T47D (cell line): ENCODE data around the gene ADGRA1.
A peak's percentile ranks its signal among the peaks of the same experiment; 100 is the strongest.
"Not testable (repeated sequence)": the region's sequence is repeated elsewhere in the genome, so short reads cannot be mapped to it uniquely, and the experiment has no call there.

Experiments
- DNase-seq, 2 experiments: peaks; one replicate each; pipeline versions ENCODE4 v3.0.0 to v3.0.0-alpha.2; 2011 to 2012; ENCODE audit warnings: low read depth in 1 of 2, low spot score in 1 of 2
- JUND ChIP-seq: IDR thresholded peaks from 2 replicates; pipeline ENCODE4 v1.6.1; 2012; ENCODE audit warnings: low read depth
- in situ Hi-C: cut with HindIII; loops from 2 replicates; pipeline ENCODE4 v1.10.0; 2016; ENCODE audit warnings: low sequenced_read_pairs, low pct_unique_long_range_greater_than_20kb

The ADGRA1 gene

DNA sequence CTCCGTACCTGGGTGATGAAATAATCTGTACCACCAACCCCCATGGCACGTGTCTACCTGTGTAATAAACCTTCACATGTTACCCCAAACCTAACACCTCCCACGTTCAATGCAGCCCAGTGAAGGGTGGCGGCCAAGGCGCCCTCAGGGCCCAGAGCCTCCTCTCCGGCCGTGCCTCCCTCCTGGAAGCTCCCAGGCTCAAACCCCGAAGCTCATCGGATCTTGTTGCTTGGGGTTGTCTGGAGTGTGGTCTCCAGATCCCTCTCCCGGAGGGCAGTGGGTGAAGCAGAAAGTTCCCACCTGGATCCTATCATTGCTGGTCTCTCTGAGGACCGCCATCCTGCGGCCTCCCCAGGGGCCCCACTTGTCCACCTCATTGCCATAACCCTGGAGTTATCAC, 62.9 kb downstream of the ADGRA1 start:
- TF ChIP-seq JUND, result no peak
- DNase-seq, result no peak
- in situ Hi-C loops, result no loop called here

DNA sequence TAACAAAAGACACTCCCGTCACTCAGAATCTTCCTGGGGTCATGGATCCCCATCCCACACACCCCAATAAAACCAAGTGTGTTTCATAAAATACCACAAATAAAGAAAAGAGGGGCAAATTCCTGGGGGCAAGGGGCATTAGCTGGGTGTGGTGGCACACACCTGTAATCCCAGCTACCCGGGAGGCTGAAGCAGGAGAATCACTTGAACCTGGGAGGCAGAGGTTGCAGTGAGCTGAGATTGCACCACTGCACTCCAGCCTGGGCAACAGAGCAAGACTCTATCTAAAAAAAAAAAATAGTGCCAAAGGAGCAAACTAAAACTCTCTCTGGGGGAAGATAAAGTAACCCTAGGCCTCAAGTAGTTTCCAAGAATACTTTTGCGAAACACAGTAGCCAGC, 63.3 kb downstream of the ADGRA1 start:
- DNase-seq, in situ Hi-C loops: not testable (repeated sequence)

DNA sequence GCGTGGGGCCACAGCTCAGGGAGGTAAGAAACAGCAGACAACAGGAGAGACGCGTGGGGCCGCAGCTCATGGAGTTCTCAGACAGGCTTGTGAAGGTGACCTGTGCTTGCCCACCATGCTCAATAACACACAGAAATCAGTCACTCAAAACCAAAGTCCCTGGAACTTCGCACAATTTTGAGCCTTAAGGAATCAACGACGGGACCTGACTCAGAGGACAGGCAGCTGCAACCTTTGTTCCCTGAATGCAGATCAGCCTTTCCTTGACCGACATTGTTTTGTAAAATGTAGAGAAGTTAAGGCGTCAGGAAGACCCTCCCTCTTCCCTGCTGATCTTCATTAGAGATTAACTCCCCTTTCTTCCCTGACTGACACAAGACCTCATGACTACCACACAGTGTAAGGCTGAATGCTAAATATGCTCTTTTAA, 63.8 kb downstream of the ADGRA1 start:
- TF ChIP-seq JUND, result no peak
- in situ Hi-C loops, result no loop called here
- DNase-seq, result no peak

DNA sequence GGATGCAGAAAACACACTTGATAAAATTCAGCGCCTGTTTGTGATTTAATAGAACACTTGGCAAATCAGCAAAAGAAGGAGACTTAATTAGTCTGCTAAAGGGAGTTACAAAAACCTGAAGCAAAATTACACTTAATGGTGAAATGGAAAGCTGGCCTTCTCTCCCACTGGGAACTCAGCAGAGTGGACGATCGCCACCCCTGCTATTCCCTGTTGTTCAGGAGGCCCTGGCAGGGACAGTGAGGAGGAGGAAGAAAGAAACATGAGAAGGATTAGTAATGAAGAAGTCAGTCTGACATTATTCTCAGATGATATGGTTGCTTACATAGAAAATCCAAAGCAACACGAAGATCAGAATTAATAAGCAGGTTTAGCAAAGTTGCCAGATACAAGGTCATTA, 66.7 kb downstream of the ADGRA1 start:
- in situ Hi-C loops, result no loop called here
- no peak for TF ChIP-seq JUND
- no peak for DNase-seq

DNA sequence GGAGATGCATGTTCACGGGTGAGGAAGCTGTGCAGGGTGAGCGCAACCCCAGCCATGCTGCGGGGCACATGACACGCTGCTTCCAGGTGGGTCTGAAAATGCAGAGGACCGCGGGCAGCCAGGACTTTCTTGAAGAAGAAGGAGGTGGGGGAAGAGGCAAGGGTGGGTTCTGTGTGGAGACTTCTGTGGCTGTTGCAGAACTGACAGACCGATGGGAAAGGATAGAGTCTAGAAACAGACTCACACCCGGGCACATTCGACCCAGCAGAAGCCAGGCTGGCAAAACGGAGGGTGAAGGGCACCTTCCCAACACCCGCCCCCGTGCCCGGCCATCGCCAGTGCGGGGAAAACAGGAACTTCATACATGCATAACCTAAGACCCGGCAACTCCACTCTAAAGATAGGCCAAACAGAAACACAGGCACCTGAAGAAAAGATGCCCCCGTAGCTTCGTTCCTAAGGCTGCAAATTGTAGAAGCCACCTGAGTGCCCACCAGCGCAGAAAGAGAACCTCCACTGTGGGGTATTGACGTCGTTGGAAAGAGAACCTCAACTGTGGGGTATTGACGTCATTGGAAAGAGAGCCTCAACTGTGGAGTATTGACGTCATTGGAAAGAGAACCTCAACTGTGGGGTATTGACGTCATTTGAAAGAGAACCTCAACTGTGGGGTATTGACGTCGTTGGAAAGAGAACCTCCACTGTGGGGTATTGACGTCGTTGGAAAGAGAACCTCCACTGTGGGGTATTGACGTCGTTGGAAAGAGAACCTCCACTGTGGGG, 67.5 kb downstream of the ADGRA1 start:
- TF ChIP-seq JUND, result no peak
- in situ Hi-C loops, result no loop called here
- no peak for DNase-seq

- no peak for DNase-seq
- no peak for TF ChIP-seq JUND
- in situ Hi-C loops, result no loop called here
These were observed 69.2 kb downstream of the ADGRA1 start for GRCh38 chr10:133156674-133157579.

DNA sequence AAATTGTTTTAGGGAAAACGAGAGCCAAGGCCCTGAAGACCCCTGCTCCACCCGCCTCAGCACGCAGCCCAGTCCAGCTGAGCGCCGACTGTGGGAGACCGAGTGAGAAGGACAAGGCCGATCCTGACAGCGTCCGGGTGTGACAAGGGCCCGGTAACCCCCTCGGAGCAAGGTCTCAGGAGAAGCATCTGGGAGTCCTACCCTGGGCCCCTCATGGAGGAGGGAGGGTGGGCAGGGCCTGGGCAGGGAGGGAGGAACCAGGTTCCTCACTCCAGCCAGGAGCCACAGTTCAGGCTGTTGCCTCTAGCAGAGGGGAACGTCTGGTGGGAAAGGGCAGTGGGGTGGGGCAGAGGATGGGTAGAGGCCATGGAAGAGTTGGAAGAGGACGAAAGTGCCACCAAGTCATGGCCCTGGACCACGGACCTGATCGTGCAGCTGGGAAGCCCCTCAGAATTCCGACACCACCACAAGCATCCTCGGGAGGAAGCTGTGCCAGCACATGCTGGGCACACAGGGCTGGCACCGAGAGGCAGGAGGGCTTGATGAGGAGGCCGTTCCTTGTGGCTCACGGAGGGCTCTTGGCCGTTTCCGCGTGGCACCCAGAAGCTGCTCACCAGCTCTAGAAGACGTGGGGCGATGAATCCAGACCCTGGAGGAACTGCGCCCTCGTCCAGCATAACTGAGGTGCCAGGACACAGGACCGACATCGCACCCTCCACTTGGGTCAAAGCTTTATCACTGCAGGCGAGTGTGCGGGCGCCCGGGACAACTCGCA, 70.1 kb downstream of the ADGRA1 start:
- DNase-seq, result no peak
- no peak for TF ChIP-seq JUND
- in situ Hi-C loops, result no loop called here

GRCh38 chr10:133158437-133158755, 70.7 kb downstream of the ADGRA1 start:
- no peak for TF ChIP-seq JUND
- in situ Hi-C loops, result no loop called here
- no peak for DNase-seq

DNA sequence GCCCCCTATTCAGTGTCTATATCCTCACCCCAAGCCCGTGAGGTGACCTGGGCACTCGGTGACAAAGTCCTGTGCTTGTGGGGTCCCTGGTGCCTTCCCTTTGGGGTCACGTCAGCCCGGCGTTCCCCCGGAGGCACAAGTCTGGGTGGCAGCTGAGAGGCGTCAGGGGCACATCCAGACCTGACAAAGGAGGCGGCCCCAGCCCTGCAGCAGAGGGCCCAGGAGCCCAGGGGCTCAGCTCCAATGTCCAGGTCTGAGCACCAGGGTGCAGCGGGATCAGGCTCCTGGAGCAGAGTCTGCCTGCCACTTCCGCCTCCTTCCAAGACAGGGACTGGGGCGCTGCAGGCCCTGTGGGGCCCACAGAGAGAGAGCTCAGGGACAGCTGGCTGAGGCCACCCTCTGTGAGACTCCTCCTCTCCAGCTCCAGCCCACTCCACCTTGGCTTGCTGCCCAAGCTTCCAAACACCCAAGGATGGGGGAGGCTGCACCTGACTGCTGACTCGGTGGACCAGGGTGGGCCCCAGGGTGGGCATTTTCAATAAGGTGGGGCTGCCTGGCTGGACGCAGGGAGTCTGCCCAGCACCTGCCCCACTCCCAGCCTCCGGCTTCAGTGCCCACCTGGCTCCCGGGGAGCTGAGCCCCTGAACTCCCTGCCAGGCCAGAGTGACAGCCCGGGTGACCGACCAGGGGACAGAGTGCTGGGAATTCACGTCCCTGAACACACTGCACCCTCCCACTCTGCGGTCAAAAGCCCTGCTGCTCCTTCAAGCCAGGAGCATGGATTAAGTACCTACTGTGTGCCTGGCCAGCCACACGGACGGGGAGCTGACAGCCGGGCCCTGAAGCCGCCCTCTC, 71.3 kb downstream of the ADGRA1 start:
- TF ChIP-seq JUND, result no peak
- DNase-seq, result peak in 1 of 2 experiments; percentile 41
- in situ Hi-C loops, result no loop called here

DNA sequence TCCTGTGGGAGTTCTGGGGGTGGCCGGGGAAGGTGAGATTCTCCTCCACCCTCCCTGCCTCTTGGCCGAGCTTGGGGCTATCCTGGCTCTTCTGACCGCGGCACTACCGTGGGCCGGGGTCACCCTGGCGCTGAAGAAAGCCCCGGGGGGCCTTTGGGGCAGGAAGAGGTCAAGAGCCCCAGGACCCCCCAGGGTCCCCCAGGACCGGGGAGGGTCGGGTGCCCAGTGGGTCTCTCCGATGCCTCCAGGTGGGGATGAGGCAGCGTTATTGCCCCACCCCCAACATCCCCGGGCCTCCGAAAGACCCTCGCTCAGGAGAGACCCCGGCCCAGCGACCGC, 71.9 kb downstream of the ADGRA1 start:
- no peak for TF ChIP-seq JUND
- in situ Hi-C loops, result no loop called here
- no peak for DNase-seq

- DNase-seq, result peak; percentile 59 to 79
These were observed 72.5 kb downstream of the ADGRA1 start, which contains the start of gene KNDC1 for GRCh38 chr10:133159950-133160825. Gene KNDC1, plus strand, starts transcription at chr10:133160219. Its CDS starts 249 bp downstream, at chr10:133160468.

More at GRCh38 chr10:133159950-133160825, 72.5 kb downstream of the ADGRA1 start, which contains the start of gene KNDC1:
- in situ Hi-C loops, result no loop called here
- no peak for TF ChIP-seq JUND
